Activated CD4-positive, CD25-positive, alpha-beta regulatory T cell treated with anti-CD3 and anti-CD28 coated beads, Interleukin-2, amount 50 U/mL, for 16 hours (primary cell): ENCODE results near the gene LRRK1.

ENCODE experiments used
- DNase-seq: peaks from one replicate; pipeline ENCODE4 v3.0.0-alpha.2; 2020; ENCODE audit warnings: low read depth, low spot score

LRRK1 gene

DNA sequence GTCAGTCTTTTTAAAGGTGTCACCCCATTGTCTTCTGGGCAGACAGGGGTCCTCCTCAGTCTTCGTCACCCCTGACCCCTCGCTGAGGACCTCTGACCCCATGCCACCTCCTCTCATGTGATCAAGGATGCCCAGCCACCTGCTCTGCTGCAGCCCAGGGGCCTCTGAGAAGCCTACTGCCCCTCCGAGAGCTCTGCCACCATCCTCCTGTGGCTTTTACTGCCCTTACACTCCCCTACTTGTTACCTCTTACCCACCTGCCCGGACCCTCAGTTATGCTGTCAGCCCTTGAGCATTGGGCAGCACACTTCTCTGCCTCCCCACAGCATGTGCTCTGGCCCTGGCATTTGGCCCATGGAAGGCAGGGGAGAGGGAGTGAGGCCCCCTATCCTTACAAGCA lies 123.2 kb downstream of the LRRK1 start:
- DNase-seq = no peak

DNA sequence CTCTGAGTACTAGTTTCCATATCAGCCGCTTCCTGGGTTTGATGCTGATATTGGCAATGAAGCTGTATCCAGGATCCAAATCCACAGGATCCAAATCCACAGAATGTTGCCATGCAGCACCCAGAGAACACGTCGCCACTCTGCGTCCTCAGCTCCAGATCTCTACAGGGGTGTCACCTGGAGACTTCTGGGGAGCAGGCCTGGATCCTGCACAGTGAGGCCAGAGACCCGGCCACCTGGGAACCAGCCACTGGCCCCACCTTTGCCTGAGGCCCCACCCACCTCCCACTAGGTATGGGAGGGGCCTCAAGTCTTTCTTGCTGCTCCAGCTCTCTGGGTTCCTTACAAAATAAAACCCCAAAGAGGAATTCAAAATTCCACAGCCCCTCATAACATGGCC lies 123.9 kb downstream of the LRRK1 start:
- no peak for DNase-seq

DNA sequence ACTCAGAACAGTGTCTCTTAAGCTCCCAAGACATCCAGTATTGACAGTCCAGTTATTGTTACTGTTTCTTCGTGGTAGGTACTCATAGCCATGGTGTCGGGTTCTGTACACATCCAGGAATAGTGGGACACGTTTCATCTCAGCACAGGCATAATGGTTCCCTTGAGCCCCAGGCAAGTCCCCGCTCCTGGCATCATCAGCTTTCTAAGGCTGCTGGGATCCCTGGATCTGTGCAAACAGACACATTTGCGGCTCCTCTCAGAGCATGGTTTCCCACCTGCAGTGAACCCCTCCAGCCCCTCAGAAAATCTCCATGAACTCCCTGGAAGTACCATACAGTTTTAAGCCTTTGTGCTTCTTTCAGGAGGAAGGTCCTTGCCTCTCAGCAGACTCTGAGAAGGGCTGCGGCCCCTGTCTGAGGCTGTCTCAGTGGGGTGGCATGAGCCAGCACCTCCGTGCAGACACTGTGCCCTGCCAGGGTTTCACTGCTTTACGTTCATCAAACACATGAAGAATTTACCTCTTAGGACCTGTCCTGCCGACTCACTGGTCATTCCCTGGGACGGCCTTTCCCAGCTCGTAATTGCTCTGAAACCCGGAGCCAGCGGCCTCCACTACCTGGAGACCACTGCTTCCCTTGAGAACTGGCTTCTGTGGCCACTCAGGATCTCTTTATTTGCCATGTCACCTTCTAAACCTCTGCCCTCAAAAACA lies 124.9 kb downstream of the LRRK1 start:
- no peak for DNase-seq

DNA sequence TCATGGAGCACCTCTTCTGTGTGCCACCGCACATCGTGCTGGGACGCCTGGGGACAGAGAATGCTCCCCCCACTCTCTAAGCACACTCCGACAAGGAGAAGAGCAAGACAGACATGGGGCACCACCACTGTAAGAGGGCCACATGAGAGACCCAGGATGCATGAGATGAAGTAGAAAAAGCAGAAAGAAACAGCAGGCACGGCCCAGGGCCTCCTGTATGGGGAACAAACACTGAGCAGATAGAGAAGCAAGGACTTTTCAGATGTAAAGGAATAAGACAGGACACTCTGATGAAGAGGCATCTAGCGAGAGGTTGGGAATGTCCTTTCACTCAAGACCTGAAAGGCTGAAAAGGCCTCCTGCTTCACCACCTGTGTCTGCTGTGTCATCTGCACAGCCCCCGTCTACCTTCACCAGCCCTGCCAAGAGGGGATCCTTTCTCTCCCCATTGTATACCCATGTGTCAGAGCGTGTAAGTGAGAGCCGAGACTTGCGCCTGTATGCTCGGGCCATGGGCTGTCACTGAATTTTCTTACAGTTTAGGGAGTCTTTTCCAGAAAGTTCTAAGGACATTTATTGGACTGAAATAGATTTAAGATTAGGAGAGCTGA lies 125.6 kb downstream of the LRRK1 start:
- no peak for DNase-seq

DNA sequence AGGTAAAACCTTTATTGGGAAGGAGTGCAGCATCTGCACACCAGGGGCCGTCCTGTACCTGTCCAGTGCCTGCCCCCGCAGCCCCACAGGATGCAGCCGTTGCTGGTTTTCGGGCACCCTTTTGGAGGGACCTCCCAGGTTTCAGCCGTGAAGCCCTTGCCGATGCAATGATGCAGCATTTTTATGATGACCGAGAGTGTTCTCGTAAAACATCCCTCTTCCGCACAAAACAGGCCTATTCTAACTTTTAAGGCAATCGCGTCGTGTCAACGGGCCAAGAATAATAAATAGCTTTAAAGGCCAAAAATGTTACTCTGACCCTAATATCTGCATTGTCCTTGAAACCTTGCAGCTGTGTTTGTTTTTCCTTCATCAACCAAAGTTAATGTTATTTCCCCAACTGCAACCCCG lies 126.1 kb downstream of the LRRK1 start:
- no peak for DNase-seq

DNA sequence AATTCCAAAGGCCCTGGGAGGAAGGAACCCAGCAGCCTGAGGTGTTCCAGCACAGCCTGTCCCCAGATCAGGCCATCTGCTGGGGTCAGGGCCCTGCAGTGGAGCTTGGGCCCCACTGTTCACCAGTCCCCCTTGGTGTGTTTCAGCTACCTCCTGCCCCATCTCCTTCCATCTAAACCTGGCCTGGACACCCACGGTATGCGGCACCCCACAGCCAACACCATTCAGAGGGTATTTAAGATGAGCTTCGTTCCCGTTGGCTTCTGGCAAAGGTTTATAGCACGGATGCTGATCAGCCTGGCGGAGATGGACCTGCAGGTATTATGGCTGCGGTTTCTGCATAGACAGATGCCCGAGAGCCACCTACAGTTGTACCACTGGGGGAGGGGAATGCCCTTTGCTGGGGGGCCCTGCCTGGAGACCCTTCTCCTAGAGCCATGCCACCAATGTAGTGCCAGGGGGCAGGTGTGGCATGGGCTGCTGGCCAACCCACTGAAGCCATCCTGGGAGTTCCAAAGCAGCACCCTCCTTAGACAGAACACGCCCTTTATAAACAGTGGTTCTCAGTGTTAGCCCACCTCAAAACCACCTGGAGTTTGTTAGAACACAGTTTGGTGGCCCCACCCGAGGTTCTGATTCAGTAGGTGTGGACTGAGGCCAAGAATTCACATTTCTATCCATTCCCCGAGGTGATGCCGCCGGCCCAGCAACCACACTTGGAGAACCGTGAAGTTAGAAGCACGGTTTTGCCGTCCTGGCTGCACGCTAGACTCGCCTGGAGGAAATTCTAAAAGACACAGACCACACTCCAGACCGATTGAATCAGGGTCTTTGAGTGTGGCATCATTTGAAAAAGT lies 126.9 kb downstream of the LRRK1 start:
- no peak for DNase-seq

DNA sequence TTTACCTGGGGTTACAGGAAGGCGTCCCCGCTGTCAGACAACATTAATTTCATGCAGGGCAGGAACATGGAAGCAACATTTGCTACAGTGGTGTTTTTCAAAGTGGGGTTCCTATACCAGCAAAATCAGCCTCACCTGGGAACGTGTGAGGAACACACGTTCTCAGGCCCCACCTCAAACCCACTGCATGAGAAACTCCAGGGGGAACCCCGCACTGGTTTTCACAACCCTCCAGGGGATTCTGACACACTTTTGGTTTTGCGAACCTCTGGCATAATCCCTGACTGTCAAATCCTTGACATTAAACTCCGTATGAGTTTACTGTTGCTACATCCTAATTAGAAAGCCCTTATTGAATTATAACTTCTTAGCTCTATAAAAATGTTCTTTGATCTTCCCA lies 127.7 kb downstream of the LRRK1 start:
- DNase-seq = no peak

DNA sequence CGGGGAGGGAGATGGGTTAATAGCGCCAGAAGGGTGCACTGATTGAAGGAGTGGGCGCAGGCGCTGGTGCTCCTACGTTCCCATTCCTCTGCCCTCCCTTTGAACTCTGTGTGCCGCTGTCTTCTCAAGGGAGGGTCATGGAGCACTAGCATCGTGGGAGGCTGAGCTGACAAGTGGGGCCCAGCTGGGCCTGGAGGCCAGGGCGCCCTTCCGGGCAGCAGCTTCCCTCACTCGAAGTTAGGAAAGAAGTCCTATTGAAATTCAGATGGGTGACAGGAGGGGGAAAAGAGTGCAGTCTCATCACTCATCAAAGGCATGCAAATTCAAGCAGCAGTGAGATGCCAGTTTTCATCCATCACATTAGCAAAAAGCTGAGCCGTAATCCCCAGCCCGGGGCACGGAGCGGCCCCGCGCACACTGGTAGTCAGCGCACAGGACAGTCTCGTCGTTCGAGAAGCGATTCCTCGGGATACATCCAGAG lies 128.2 kb downstream of the LRRK1 start:
- DNase-seq = no peak

DNA sequence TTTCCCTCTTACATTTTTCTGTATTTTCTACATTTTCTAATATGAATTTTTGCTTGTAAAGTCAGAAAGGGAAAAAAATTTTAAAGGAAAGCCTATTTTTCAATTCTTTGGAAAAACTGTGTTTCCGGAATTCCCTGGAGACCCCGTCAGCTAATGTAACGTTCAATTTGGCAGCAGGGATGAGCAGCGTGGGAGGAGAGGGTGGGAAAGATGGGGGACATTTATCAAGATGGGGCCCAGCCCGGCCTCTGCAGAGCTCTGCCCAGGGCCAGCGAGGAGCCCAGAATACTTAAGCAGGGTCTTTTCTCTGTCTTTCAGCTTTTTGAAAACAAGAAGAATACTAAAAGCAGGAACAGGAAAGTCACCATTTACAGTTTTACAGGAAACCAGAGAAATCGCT lies 129.0 kb downstream of the LRRK1 start:
- no peak for DNase-seq

DNA sequence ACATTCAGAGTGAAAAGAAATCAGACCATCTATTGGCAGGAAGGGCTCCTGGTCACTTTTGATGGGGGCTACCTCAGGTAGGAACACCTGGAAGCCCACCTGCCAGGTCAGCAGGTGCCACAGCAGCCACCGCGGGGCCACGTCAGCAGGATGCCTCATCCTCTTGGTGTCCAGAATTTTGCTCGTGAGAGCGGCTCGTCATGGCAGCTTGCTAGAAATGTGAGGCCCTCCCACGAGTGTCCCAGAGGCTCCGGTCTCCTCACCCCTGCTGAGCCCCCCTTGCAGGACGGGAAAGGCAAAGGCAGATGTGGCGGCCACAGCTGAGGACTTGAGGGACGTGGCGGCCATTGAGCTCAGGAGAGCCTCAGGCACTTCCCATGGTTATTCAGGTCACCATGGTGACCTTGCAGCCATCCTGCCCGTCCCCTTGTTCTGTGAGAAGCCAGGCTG lies 129.4 kb downstream of the LRRK1 start:
- no peak for DNase-seq

DNA sequence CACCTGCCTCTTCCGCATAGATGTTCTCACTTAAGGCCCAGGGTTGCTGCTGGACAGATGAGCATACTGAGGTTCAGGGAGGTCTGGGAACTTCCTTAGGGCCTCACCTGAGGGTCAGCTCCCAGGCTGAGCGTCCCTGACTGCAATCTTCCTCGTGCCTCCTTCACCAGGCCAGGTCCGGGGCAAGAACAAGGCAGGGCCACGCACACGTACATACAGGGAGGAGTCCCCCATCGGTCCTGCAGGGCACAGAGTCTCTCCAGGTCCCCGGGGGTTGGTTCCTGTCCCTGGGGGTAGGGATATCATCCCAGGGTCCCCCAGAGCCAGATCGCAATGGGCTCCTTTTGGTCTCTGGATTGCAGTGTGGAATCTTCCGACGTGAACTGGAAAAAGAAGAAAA lies 130.1 kb downstream of the LRRK1 start:
- no peak for DNase-seq

DNA sequence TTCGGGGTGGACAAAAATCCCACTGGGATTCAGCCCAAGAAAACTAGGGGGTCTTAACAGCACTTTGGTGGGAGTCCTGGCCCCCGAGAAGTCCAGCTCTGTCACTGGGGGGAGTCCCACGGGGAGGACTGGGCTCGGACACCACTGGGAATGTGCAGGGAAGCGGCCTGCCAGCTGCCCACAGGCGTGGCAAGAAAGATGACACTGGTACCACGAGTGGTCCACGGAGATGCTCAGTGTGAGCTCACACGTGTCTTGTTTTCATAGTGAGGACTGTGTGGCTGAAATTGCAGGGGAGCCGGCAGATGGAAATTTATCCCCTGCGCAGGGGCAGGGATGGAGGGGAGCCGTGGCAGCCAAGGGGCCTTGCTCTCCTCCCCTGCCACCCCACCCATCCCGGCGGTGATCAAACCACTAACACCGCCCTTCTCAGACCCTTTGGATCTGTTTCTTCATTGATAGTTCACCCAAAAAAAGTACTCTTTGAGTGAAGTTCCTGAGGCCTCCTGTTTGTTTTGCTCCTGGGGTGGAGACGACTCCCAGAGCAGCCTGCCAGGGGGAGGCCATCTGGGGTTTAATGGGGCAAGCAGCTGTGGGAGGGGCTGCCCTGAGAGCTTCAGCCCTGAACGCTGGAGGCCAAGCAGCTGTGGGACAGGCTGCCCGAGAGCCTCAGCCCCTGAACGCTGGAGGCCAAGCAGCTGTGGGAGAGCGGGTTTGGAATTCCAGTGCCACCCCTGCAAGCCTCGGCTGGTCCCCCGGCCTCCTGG lies 130.9 kb downstream of the LRRK1 start:
- no peak for DNase-seq

DNA sequence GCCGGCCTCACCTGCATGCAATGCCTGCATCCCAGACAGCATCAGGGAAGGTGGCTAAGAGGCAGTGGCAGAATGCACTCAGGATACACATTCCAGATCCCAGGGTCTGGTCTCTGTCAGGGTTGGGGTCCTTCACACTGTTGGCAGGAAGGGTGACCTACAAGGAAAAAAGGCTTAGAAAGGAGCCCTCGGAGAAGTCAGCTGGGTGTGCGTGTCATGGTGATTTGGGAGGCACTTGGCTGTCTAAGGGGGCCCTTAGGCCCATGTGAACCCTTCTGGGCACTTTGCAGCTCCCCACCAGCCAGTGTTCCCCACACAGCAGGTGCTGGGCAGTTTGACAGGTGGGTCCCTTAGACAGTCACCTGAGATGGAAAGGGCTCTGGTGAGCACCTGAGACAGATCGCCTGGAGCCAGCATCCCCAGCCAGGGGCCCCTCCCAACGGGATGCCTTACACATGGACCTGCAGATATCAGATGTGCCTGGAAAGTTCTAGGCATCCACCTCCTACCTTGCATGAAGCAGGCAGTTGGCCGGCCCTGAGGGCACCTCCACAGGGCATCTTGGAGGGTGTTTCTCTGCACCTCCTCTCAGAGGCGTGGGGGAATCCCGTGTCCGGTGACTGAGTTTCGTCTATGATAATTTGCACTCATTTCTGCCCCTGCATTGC lies 131.6 kb downstream of the LRRK1 start:
- no peak for DNase-seq

DNA sequence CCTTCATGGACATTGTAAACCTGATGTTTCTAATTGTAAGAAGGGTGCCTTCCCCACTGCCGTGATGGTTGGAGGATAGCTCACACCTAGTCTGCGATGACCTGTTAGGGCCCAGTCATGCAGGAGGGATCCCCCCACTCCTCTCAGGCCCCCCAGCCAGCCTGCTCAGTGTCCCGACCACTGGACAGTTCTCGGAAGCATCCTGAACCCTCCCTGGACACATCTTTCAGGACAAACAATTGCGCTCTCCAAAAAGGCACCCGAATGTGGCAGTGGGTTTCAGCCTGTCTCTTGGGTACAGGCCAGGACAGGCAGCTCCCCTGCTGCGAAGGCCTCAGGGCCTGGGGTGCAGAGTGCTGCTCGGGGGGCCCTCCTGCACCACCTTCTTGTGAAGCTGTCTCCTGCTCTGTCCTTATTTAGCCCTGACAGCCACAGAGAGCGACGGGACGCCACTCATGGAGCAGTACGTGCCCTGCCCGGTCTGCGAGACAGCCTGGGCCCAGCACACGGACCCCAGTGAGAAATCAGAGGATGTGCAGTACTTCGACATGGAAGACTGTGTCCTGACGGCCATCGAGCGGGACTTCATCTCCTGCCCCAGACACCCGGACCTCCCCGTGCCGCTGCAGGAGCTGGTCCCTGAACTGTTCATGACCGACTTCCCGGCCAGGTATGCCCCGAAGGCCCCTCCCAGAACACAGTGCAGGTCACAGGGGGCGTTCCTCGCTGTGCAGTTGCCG lies 132.3 kb downstream of the LRRK1 start:
- no peak for DNase-seq

DNA sequence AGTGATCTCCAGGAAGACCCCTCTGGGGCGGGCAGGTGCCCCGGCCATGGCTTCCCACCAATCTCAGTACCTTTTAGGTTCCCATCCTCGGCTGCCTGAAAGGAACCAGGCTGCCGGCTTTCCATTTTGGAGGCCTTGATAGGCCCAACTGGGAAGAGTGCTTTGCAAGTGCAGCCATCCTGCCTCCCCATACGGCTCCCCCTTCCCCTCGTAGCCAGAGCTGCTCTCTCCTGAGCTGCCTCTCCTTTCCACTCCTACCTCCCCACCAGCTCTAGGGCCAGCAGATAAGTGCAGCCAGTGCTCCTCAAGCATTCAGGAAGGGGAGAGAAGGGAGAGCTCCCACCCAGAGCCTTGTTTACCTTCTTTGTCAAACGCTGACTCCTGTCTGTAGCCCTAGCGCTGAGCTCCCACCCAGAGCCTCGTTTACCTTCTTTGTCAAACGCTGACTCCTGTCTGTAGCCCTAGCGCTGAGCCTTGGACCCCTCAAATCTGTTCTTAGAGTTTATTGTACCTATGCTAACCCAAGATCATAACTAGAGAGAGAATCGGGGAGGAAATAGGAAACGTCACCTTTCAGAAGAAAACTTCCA lies 133.0 kb downstream of the LRRK1 start:
- no peak for DNase-seq

DNA sequence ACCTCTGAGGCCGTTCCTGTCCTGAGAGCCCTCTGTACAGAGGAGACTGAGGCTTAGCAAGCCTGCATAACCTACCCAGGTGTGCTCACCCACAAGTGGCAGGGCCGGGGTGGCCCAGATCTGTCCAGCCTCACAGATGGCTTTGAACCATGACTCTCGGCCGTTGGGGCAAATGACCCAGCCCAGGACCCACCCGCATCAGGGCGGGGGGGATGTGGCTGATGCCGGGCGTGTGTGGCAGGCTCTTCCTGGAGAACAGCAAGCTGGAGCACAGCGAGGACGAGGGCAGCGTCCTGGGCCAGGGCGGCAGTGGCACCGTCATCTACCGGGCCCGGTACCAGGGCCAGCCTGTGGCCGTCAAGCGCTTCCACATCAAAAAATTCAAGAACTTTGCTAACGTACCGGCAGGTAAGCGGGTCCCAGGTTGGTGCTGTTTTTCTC lies 133.5 kb downstream of the LRRK1 start:
- no peak for DNase-seq

DNA sequence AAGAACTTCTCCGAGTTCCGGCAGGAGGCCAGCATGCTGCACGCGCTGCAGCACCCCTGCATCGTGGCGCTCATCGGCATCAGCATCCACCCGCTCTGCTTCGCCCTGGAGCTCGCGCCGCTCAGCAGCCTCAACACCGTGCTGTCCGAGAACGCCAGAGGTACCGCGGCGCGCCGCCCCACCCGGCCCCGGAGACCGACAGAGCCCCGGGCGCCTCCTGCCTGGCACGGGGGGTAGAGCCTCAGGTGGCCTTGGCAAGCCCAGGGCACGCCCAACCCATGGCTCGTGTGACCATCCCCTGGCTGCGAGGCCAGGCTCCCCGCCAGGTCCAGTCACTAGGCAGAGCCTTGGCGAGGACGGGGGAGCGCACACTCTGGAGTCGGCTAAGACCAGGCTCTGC lies 134.1 kb downstream of the LRRK1 start:
- DNase-seq = no peak

DNA sequence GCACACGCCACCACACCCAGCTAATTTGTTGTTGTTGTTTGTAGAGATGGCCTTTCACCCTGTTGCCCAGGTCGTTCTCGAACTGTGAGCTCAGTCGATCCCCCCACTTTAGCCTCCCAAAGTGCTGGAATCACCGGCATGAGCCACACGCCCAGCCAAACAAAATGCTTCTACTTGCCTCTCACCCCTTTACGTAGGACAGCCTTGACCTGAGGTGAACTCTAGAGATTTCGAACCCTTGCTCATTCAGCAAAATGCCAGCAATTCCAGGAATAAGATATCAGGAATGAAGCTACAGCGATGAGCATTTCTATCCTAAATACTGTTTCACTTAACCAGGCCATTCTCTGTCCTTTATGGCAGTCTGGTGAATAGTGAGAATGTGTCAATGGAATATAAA lies 135.0 kb downstream of the LRRK1 start:
- no peak for DNase-seq

DNA sequence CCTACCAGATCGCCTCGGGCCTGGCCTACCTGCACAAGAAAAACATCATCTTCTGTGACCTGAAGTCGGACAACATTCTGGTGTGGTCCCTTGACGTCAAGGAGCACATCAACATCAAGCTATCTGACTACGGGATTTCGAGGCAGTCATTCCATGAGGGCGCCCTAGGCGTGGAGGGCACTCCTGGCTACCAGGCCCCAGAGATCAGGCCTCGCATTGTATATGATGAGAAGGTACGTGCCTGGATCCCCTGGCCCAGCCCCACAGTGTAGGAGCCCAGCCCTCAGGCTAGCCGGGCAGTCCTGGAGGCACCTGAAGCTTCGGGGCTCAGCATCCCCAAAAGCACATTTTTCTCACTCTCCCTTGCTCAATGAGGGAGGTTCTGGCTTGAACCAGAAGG lies 135.8 kb downstream of the LRRK1 start:
- DNase-seq = no peak

DNA sequence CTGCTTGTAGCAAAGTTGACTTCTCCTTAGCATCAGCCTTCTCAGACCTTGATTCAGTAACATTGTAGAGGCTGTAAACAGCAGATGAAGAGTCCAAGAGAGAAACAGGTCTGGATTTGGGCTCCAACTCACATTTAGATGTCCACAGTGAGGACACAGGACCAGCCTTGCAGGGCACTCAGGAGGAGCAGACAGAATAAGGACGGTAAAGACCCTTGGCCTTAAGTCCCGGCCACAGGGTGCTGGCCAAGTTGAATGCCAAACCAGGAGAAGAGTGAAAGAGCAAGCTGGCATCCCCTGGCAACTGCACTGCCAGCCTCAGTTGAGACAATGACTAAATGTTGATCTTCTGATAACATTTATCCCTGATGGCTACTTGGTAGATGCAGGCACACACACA lies 136.3 kb downstream of the LRRK1 start:
- DNase-seq = no peak
